GM13977 (cell line): ENCODE measurements around the gene PRSS33.

Experiments
- DNase-seq: peaks from one replicate; pipeline ENCODE4 v3.0.0; 2012; ENCODE audit warnings: low spot score
- CTCF ChIP-seq: IDR thresholded peaks from 2 replicates; pipeline ENCODE4 v1.5.1; 2012; ENCODE audit warnings: mild to moderate bottlenecking, control low read depth; ENCODE audit not compliant: insufficient read depth; ENCODE audit errors: extremely low read depth, missing control alignments
- in situ Hi-C: fragments of 300-500 bp; cut with MboI; formaldehyde crosslinking; loops from one replicate; pipeline ENCODE4 v1.12.0; 2022; ENCODE audit warnings: low sequenced_read_pairs, low pct_unique_long_range_greater_than_20kb, mixed read lengths, inconsistent platforms; ENCODE audit not compliant: unreplicated experiment

Gene PRSS33, protein sequence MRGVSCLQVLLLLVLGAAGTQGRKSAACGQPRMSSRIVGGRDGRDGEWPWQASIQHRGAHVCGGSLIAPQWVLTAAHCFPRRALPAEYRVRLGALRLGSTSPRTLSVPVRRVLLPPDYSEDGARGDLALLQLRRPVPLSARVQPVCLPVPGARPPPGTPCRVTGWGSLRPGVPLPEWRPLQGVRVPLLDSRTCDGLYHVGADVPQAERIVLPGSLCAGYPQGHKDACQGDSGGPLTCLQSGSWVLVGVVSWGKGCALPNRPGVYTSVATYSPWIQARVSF

DNA sequence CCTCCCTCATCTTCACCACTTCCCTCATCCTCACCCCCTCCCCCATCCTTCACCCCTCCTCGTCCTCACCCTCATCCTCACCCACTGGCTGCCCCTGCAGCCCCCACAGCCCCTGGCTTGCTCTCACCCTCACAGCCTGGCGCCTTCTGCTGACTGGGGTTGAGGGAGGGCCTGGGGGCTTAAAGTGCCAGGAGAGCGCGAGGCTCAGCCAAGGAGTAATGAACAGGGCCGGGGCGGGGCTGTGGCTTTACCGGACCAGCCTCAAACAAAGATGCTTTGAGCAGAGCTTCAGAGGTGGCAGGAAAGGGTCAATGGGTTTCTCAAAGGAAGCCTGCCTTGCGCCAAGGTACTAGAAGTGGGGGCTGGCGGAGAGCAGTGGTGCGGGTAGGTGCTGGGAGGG lies at the start of gene PRSS33:
TSS of gene PRSS33 (minus strand) at position 155 of the 400 bp plus-strand sequence. CDS start 1,013 bp downstream, outside the sequence.
- TF ChIP-seq CTCF: no peak
- DNase-seq: no peak
- in situ Hi-C loops: no loop called here

DNA sequence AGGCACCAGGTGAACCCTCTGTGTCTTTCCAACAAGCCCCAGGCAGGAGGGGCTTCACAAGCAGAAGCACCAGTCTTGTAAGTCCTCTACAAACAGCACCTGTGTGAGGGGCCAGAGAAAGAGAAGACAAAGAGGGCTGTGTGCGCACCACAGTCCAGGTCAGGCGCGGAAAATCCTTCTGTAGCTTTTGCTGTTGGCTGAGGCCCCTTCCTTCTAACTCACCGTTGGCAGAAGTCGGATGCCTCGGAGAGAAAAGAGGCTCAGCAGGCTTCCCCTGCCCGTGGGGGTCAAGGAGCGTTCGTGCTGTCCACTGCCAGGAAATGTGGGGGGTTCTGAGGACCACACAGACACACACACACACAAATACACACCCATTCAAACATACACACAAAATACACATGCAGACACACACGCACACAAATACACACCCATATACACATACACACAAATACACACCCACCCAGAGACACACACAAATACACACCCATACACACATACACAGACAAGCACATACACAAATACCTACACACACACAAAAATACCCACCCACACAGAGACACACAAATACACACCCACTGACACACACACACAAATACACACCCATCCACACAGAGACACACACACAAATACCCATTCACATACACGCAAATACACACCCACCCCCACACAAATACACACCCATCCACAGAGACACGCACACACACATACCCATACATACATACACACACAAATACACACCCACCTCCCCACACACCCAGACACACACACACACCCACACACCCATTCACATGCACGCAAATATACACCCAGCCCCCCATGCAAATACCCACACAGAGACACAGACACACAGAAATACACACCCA lies 49.5 kb upstream of the PRSS33 start:
- in situ Hi-C loops: no loop called here
- DNase-seq: no peak
- no peak for TF ChIP-seq CTCF

DNA sequence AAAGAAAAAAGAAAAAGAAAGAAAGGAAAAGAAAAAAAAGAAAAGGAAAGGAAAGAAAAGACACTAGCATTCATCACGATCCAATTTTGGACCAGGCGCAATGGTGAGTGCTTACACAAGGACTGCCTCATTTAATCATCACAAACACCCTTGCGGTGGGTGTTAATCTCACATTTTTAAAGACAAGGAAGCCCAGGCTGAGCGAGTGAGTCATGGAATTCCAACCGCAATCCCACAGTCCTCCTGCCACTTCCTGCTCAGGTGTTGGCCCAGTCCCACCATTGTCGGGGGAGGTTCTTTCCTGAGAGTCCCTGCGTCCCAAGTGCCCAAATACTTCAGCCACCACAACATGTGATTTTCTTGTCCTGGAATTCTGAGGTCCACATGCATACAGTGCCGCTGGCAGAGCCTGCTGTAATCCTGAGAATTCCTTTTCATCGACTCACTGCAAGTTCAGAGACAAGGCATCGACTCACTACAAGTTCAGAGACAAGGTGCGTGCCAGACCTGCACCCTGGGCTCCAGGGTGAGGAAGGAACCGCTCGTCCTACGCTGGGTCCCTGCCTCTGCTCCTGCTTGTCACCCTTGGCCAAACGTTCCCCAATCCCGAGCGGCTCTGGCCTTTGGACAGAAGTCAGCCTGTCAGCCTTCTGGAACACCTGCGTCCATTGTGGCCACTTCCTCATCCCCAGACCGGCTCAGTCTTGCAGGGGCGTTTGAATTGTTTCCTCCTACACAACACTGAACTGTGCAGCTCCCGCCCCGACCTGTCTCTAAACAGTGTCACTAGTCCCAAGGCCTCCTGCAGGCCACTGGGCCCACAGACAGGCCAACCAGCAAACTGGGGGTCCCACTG lies 48.5 kb upstream of the PRSS33 start:
- no peak for DNase-seq
- TF ChIP-seq CTCF: no peak
- in situ Hi-C loops: no loop called here

DNA sequence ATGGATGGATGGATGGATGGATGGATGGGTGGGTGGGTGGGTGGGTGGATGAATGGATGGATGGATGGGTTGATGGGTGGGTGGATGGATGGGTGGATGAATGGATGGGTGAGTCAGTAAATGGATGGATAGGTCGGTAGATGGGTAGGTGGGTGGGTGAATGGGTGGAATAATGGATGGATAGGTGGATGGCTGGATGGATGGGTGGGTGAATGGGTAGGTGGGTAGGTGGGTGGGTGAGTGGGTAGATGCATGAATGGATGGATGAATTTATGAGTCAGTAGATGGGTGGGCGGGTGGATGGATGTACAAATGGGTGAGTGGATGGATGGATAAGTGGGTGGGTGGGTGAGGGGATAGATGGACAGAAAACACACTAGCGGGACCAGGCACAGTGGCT lies 47.6 kb upstream of the PRSS33 start:
- in situ Hi-C loops: no loop called here
- no peak for DNase-seq
- TF ChIP-seq CTCF: no peak

GRCh38 chr16:2833776-2834175 lies 46.4 kb upstream of the PRSS33 start:
- no peak for DNase-seq
- in situ Hi-C loops: no loop called here
- TF ChIP-seq CTCF: no peak

DNA sequence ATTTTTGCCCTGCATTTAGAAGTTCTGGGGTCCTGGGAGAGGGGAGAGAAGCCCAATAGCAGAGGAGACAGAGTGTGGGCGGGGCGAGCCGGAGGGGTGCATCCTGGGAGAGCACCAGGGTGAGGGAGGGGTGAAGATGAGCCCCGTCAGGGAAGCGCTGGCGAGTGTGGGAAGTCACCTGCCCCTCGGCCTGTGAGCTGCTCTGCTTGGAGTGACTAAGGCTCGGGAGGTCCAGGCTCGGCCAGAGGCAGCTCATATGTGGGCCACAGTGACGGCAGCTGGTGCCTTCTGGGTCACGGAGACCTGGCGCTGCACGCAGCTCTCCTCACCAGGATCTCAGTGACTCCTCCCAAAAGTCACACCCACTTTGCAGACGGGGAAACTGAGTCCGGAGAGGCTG lies 43.8 kb upstream of the PRSS33 start:
- in situ Hi-C loops: no loop called here

More for the DNA sequence above, 43.8 kb upstream of the PRSS33 start:
- no peak for TF ChIP-seq CTCF
- DNase-seq: no peak
